ENCODE results near the gene IVL. TPM values are rescaled to one million over a fixed set of nuclear protein-coding genes. Genes with fewer than 3 reads are reported as not detected.

The IVL gene
- total RNA-seq, 2 donors from 2014 or later = not detected

Other genes starting within 250 kb of the IVL start
- gene LCE2D, start 245.2 kb upstream of the IVL start, total RNA-seq = not detected
- not detected for gene LCE2C, start 233.3 kb upstream of the IVL start, total RNA-seq
- gene LCE2B, start 222.4 kb upstream of the IVL start, total RNA-seq = not detected
- not detected for gene LCE2A, start 210.2 kb upstream of the IVL start, total RNA-seq
- not detected for gene LCE4A, start 200.4 kb upstream of the IVL start, total RNA-seq
- gene KPRP, start 150.5 kb upstream of the IVL start, total RNA-seq = not detected
- not detected for gene LCE1F, start 133.4 kb upstream of the IVL start, total RNA-seq
- gene LCE1E, start 122.3 kb upstream of the IVL start, total RNA-seq = not detected
- not detected for gene LCE1D, start 111.8 kb upstream of the IVL start, total RNA-seq
- gene LCE1C, start 101.9 kb upstream of the IVL start, total RNA-seq = not detected
- not detected for gene LCE1B, start 96.6 kb upstream of the IVL start, total RNA-seq
- not detected for gene LCE1A, start 81.1 kb upstream of the IVL start, total RNA-seq
- not detected for gene LCE6A, start 65.7 kb upstream of the IVL start, total RNA-seq
- not detected for gene LCE7A, start 48.5 kb upstream of the IVL start, total RNA-seq
- gene SMCP, start 30.2 kb upstream of the IVL start, total RNA-seq = not detected
- not detected for gene SPRR5, start 38.7 kb downstream of the IVL start, total RNA-seq
- gene SPRR4, start 62.1 kb downstream of the IVL start, total RNA-seq = not detected
- gene SPRR1A, start 75.5 kb downstream of the IVL start, total RNA-seq = not detected
- not detected for gene SPRR3, start 93.2 kb downstream of the IVL start, total RNA-seq
- not detected for gene SPRR1B, start 122.7 kb downstream of the IVL start, total RNA-seq
- not detected for gene SPRR2D, start 132.6 kb downstream of the IVL start, total RNA-seq
- gene SPRR2A, start 149.0 kb downstream of the IVL start, total RNA-seq = not detected
- not detected for gene SPRR2B, start 163.1 kb downstream of the IVL start, total RNA-seq
- gene SPRR2E, start 186.0 kb downstream of the IVL start, total RNA-seq = not detected
- gene SPRR2F, start 205.0 kb downstream of the IVL start, total RNA-seq = not detected
- gene SPRR2G, start 242.3 kb downstream of the IVL start, total RNA-seq = not detected

Data from activated naive CD4-positive, alpha-beta T cell treated with anti-CD3 and anti-CD28 coated beads, Interleukin-2, amount 50 U/mL, for 72 hours (primary cell).